H9 (cell line): Measurements from ENCODE around the gene AASS. TPM values are rescaled to one million over a fixed set of nuclear protein-coding genes. Genes with fewer than 3 reads are reported as not detected.

Source experiments
- DNase-seq: peaks from one replicate; pipeline ENCODE4 v3.0.0-alpha.2; 2017
- H2AFZ ChIP-seq: one replicate; pipeline ENCODE4 v1.6.1; 2013; ENCODE audit warnings: mild to moderate bottlenecking, low read length, control low read depth, moderate library complexity
- H2AK5ac ChIP-seq: 2 replicates; pipeline ENCODE4 v1.6.1; 2013; ENCODE audit warnings: low read length, control low read depth, mixed read lengths; ENCODE audit not compliant: insufficient read length
- H2BK120ac ChIP-seq: one replicate; pipeline ENCODE4 v1.6.1; 2013; ENCODE audit warnings: low read depth, mild to moderate bottlenecking, low read length, control low read depth, inconsistent platforms; ENCODE audit not compliant: poor library complexity, severe bottlenecking
- H2BK12ac ChIP-seq: 2 replicates; pipeline ENCODE4 v1.6.1; 2013; ENCODE audit warnings: low read length, control low read depth, mixed read lengths, low read depth; ENCODE audit not compliant: insufficient read length
- H2BK15ac ChIP-seq: 2 replicates; pipeline ENCODE4 v1.6.1; 2013; ENCODE audit warnings: low read depth, low read length, control low read depth
- H2BK20ac ChIP-seq: one replicate; pipeline ENCODE4 v1.6.1; 2013; ENCODE audit warnings: low read depth, mild to moderate bottlenecking, low read length, control low read depth, inconsistent platforms; ENCODE audit not compliant: poor library complexity, severe bottlenecking
- H2BK5ac ChIP-seq: 2 replicates; pipeline ENCODE4 v1.6.1; 2013; ENCODE audit warnings: low read length, control low read depth, mixed read lengths; ENCODE audit not compliant: insufficient read length
- H3K14ac ChIP-seq: 2 replicates; pipeline ENCODE4 v1.6.1; 2013; ENCODE audit warnings: low read length, control low read depth; ENCODE audit not compliant: insufficient read depth
- H3K18ac ChIP-seq: 2 replicates; pipeline ENCODE4 v1.6.1; 2013; ENCODE audit warnings: low read depth, mild to moderate bottlenecking, mixed read lengths, low read length, control low read depth; ENCODE audit not compliant: insufficient read length
- H3K23ac ChIP-seq: 2 replicates; pipeline ENCODE4 v1.6.1; 2013; ENCODE audit warnings: low read length, control low read depth, mixed read lengths, low read depth; ENCODE audit not compliant: insufficient read length
- H3K23me2 ChIP-seq: 2 replicates; pipeline ENCODE4 v1.6.1; 2013; ENCODE audit warnings: low read depth, mild to moderate bottlenecking, mixed read lengths, low read length, control low read depth; ENCODE audit not compliant: insufficient read length, poor library complexity, severe bottlenecking
- H3K27ac ChIP-seq: 2 replicates; pipeline ENCODE4 v1.5.1; 2013; ENCODE audit warnings: low read length, control low read depth, mixed read lengths, low read depth; ENCODE audit not compliant: insufficient read length
- H3K27me3 ChIP-seq: 2 replicates; pipeline ENCODE4 v1.6.1; 2013; ENCODE audit warnings: low read length, control low read depth, inconsistent platforms; ENCODE audit not compliant: insufficient read depth
- H3K4ac ChIP-seq: 2 replicates; pipeline ENCODE4 v1.6.1; 2013; ENCODE audit warnings: low read depth, mild to moderate bottlenecking, control low read depth, inconsistent platforms, low read length, moderate library complexity
- H3K4me1 ChIP-seq: 2 replicates; pipeline ENCODE4 v1.6.1; 2013; ENCODE audit warnings: low read length, control low read depth, inconsistent platforms; ENCODE audit not compliant: insufficient read depth
- H3K4me2 ChIP-seq: 2 replicates; pipeline ENCODE4 v1.6.1; 2013; ENCODE audit warnings: low read length, control low read depth, mixed read lengths; ENCODE audit not compliant: insufficient read length, insufficient read depth
- H3K56ac ChIP-seq: 2 replicates; pipeline ENCODE4 v1.6.1; 2013; ENCODE audit warnings: low read depth, mild to moderate bottlenecking, mixed read lengths, low read length, control low read depth; ENCODE audit not compliant: insufficient read length
- H3K79me1 ChIP-seq: 2 replicates; pipeline ENCODE4 v1.6.1; 2013; ENCODE audit warnings: low read depth, mild to moderate bottlenecking, moderate library complexity, low read length, control low read depth, inconsistent platforms; ENCODE audit not compliant: insufficient read depth, poor library complexity, severe bottlenecking
- H3K79me2 ChIP-seq: 2 replicates; pipeline ENCODE4 v1.6.1; 2013; ENCODE audit warnings: low read length, control low read depth, inconsistent platforms; ENCODE audit not compliant: insufficient read depth
- H3K9ac ChIP-seq: 2 replicates; pipeline ENCODE4 v1.6.1; 2013; ENCODE audit warnings: low read length, control low read depth, mixed read lengths; ENCODE audit not compliant: insufficient read length; ENCODE audit errors: extremely low read depth
- H3K9me3 ChIP-seq: one replicate; pipeline ENCODE4 v1.6.1; 2013; ENCODE audit warnings: low read depth, low read length, inconsistent platforms; ENCODE audit not compliant: control insufficient read depth
- H3T11ph ChIP-seq: one replicate; pipeline ENCODE4 v1.6.1; 2013; ENCODE audit warnings: mild to moderate bottlenecking, low read length, control low read depth, inconsistent platforms
- H4K20me1 ChIP-seq: one replicate; pipeline ENCODE4 v1.6.1; 2013; ENCODE audit not compliant: control insufficient read depth, insufficient read length, insufficient read depth
- H4K5ac ChIP-seq: 2 replicates; pipeline ENCODE4 v1.6.1; 2013; ENCODE audit warnings: low read depth, mild to moderate bottlenecking, mixed read lengths, low read length, control low read depth; ENCODE audit not compliant: insufficient read length
- H4K8ac ChIP-seq: replicated peaks from 2 replicates; pipeline ENCODE4 v1.6.1; 2013; ENCODE audit warnings: low read length, control low read depth, mixed read lengths, low read depth; ENCODE audit not compliant: insufficient read length
- H4K91ac ChIP-seq: 2 replicates; pipeline ENCODE4 v1.6.1; 2013; ENCODE audit warnings: low read depth, mild to moderate bottlenecking, moderate library complexity, mixed read lengths, low read length, control low read depth; ENCODE audit not compliant: insufficient read length
- H3K27ac Mint-ChIP-seq, 3 experiments: 2 replicates in 2 of 3; 3 replicates in 1 of 3; pipeline ENCODE4 v1.8.0; 2020 to 2021; ENCODE audit warnings: mixed read lengths in 3 of 3, mild to moderate bottlenecking in 1 of 3, moderate library complexity in 1 of 3
- H3K27me3 Mint-ChIP-seq: 2 replicates; pipeline ENCODE4 v1.8.0; 2021; ENCODE audit warnings: low read depth, mild to moderate bottlenecking, moderate library complexity, mixed read lengths
- H3K36me3 Mint-ChIP-seq, 3 experiments: 2 replicates in 2 of 3; 3 replicates in 1 of 3; pipeline ENCODE4 v1.8.0; 2020 to 2021; ENCODE audit warnings: low read depth in 3 of 3, mixed read lengths in 3 of 3; ENCODE audit not compliant: insufficient read depth in 1 of 3
- H3K4me1 Mint-ChIP-seq, 2 experiments: 2 replicates each; pipeline ENCODE4 v1.8.0; 2020; ENCODE audit warnings: mixed read lengths in 2 of 2
- H3K4me3 Mint-ChIP-seq, 2 experiments: 2 replicates in 1 of 2; 3 replicates in 1 of 2; pipeline ENCODE4 v1.8.0; 2020 to 2021; ENCODE audit warnings: mild to moderate bottlenecking in 2 of 2, mixed read lengths in 2 of 2, moderate library complexity in 1 of 2
- H3K9me3 Mint-ChIP-seq, 2 experiments: 2 replicates in 1 of 2; 3 replicates in 1 of 2; pipeline ENCODE4 v1.8.0; 2020; ENCODE audit warnings: mild to moderate bottlenecking in 2 of 2, mixed read lengths in 2 of 2, moderate library complexity in 1 of 2
- CTCF ChIP-seq: fragments of 200-600 bp; sonication (generic); conservative IDR thresholded peaks from 3 replicates; pipeline ENCODE4 v1.8.0; 2021; ENCODE audit warnings: antibody characterized with exemption, mild to moderate bottlenecking
- WGBS: extraction: QIAGEN DNeasy Blood & Tissue Kit; methylation state at CpG from one replicate; pipeline ENCODE4 v1.1.7; 2013; ENCODE audit warnings: missing lambda C conversion rate, low lambda C conversion rate, mixed read lengths; ENCODE audit not compliant: insufficient read length; ENCODE audit errors: extremely low coverage; 5-methylcytosine and 5-hydroxymethylcytosine counted together
- total RNA-seq: library from RNA; stranded (reverse); gene quantifications from 2 replicates; pipeline ENCODE4 v1.2.1, GENCODE V29; 2021

Gene AASS
- total RNA-seq, 1 experiment from 2014 or later: 398 TPM

GRCh38 chr7:122166275-122166674, 22.2 kb upstream of the AASS start:
- no peak overlapping the region for H3K14ac ChIP-seq
- no peak overlapping the region for H3K4ac ChIP-seq
- no peak for TF ChIP-seq CTCF
- no peaks in the 10 kb centered on the region for H3K79me2 ChIP-seq
- H4K20me1 ChIP-seq: no peaks in the 10 kb centered on the region
- Mint-ChIP-seq H3K4me1 (peaks cover 8% of the 10 kb centered on the region in 2 experiments), H3K36me3 (no peaks in the 10 kb centered on the region), H3K27me3 (no peaks in the 10 kb centered on the region), H3K9me3 (no peaks in the 10 kb centered on the region), H3K4me3 (no peak overlapping the region), H3K27ac (no peak overlapping the region)
- H2BK20ac ChIP-seq: no peak overlapping the region
- no peak overlapping the region for H2BK5ac ChIP-seq
- no peak overlapping the region for H2BK120ac ChIP-seq
- no peaks in the 10 kb centered on the region for H3K9me3 ChIP-seq
- H2AK5ac ChIP-seq: no peak overlapping the region
- H3K4me1 ChIP-seq: no peaks in the 10 kb centered on the region; the same call in 1 of the 2 replicates
- no peak overlapping the region for H4K91ac ChIP-seq
- H4K5ac ChIP-seq: no peak overlapping the region
- H2BK15ac ChIP-seq: no peak overlapping the region
- no peak overlapping the region for H3K27ac ChIP-seq
- no peak for DNase-seq
- no peaks in the 10 kb centered on the region for H3K27me3 ChIP-seq
- H3K23me2 ChIP-seq: no peaks in the 10 kb centered on the region
- no peak overlapping the region for H3K4me2 ChIP-seq
- WGBS: no CpG with 5 or more reads among the region's 3 CpGs
- H3T11ph ChIP-seq: no peak overlapping the region
- H3K9ac ChIP-seq: no peak overlapping the region
- H3K23ac ChIP-seq: no peak overlapping the region
- H2BK12ac ChIP-seq: no peak overlapping the region
- H4K8ac ChIP-seq: no peak overlapping the region
- no peak overlapping the region for H3K56ac ChIP-seq
- no peaks in the 10 kb centered on the region for H3K79me1 ChIP-seq
- H3K18ac ChIP-seq: no peak overlapping the region
- no peak overlapping the region for H2AFZ ChIP-seq
